HepG2 (cell line): ENCODE measurements around the gene PLCB4. TPM values are rescaled to one million over a fixed set of nuclear protein-coding genes. Genes with fewer than 3 reads are reported as not detected.

ENCODE experiments used
- ATAC-seq: fragments of 200-7000 bp; cut with Tn5 transposase; 3 replicates; pipeline ENCODE4 v1.9.1; 2020; ENCODE audit warnings: mild to moderate bottlenecking, moderate library complexity
- BruUV-seq: library from RNA; stranded (reverse); fragments of 400-500 nt; replicated peaks from 2 replicates; lab custom pipeline; 2021; lab: Mats Ljungman, UMichigan
- CTCF ChIA-PET: fragments of 300-600 bp; formaldehyde crosslinking; extraction: SDS; loops from one replicate; lab custom pipeline; 2021; ENCODE audit warnings: low total read pairs, inconsistent platforms, low intra/inter-chr PET ratio; lab: Yijun Ruan, JAX
- POLR2A ChIA-PET: fragments of 350-600 bp; sonication (Branson Sonifier 250); formaldehyde crosslinking; loops from one replicate; lab custom pipeline; 2020; ENCODE audit warnings: antibody characterized with exemption, inconsistent platforms; lab: Yijun Ruan, JAX
- DNase-seq: peaks from one replicate; pipeline ENCODE4 v3.0.0-alpha.2; 2015; ENCODE audit warnings: low spot score
- FAIRE-seq: peaks from 3 replicates; lab custom pipeline; 2011; peaks lifted over from hg19 to GRCh38; lab: Jason Lieb, UNC
- H2AFZ ChIP-seq: one replicate; pipeline ENCODE4 v1.6.1; 2011; ENCODE audit warnings: low read length, inconsistent platforms
- H3K27ac ChIP-seq: fragments of 300-600 bp; 3 replicates; pipeline ENCODE4 v1.8.0; 2011; ENCODE audit warnings: mixed run types, mild to moderate bottlenecking, mixed read lengths, low read length, inconsistent platforms; ENCODE audit not compliant: insufficient read depth; ENCODE audit errors: extremely low read length
- H3K27me3 ChIP-seq, 2 experiments: fragments of 200-600 bp in 1 of 2; 2 replicates in 1 of 2; 3 replicates in 1 of 2; pipeline versions ENCODE4 v1.6.0 to v1.8.0; 2011; ENCODE audit warnings: low read length in 2 of 2, mild to moderate bottlenecking in 2 of 2, moderate library complexity in 2 of 2, inconsistent platforms in 1 of 2; ENCODE audit not compliant: insufficient read depth in 2 of 2, control insufficient read depth in 1 of 2
- H3K36me3 ChIP-seq, 2 experiments: fragments of 200-600 bp in 1 of 2; replicated peaks in 1 of 2; 2 replicates in 1 of 2; 3 replicates in 1 of 2; pipeline versions ENCODE4 v1.5.1 to v1.8.0; 2011; ENCODE audit warnings: low read length in 2 of 2, inconsistent platforms in 1 of 2; ENCODE audit not compliant: insufficient read depth in 2 of 2, control insufficient read depth in 1 of 2
- H3K4me1 ChIP-seq: 2 replicates; pipeline ENCODE4 v1.5.1; 2012; ENCODE audit warnings: low read length, inconsistent platforms; ENCODE audit not compliant: insufficient read depth
- H3K4me2 ChIP-seq: 2 replicates; pipeline ENCODE4 v1.6.0; 2011; ENCODE audit warnings: low read depth, low read length, inconsistent platforms
- H3K4me3 ChIP-seq, 3 experiments: fragments of 200-600 bp in 1 of 3; sonication (generic), shearing (Covaris generic) in 1 of 3; replicated peaks in 1 of 3; 2 replicates each; pipeline ENCODE4 v1.5.1; 2011 to 2016; ENCODE audit warnings: low read length in 3 of 3, inconsistent platforms in 2 of 3, low read depth in 2 of 3, mild to moderate bottlenecking in 2 of 3, control low read depth in 1 of 3, mixed read lengths in 1 of 3; ENCODE audit not compliant: insufficient read depth in 1 of 3
- H3K79me2 ChIP-seq: one replicate; pipeline ENCODE4 v1.6.1; 2011; ENCODE audit warnings: low read length, inconsistent platforms; ENCODE audit not compliant: insufficient read depth
- H3K9ac ChIP-seq: 2 replicates; pipeline ENCODE4 v1.6.0; 2011; ENCODE audit warnings: mild to moderate bottlenecking, low read depth, low read length, inconsistent platforms; ENCODE audit not compliant: insufficient read depth
- H3K9me3 ChIP-seq: 2 replicates; pipeline ENCODE4 v1.5.1; 2012; ENCODE audit warnings: mild to moderate bottlenecking, low read length
- H4K20me1 ChIP-seq: 2 replicates; pipeline ENCODE4 v1.6.0; 2011; ENCODE audit warnings: inconsistent platforms, mild to moderate bottlenecking, low read length, moderate library complexity; ENCODE audit not compliant: insufficient read depth
- ATF3 ChIP-seq: sonication (generic); formaldehyde crosslinking; IDR thresholded peaks from 2 replicates; pipeline ENCODE4 v1.4.0; 2020; ENCODE audit warnings: missing genetic modification reagents
- FOXA3 ChIP-seq: IDR thresholded peaks from 2 replicates; pipeline ENCODE4 v1.6.1; 2016; ENCODE audit warnings: missing genetic modification reagents, missing compliant biosample characterization
- MTF2 ChIP-seq: sonication (generic); formaldehyde crosslinking; IDR thresholded peaks from 2 replicates; pipeline ENCODE4 v1.5.0; 2020; ENCODE audit warnings: missing genetic modification reagents, borderline replicate concordance
- NAIF1 ChIP-seq: sonication (generic); formaldehyde crosslinking; IDR thresholded peaks from 2 replicates; pipeline ENCODE4 v1.5.0; 2020; ENCODE audit warnings: mild to moderate bottlenecking, missing genetic modification reagents, borderline replicate concordance
- PRDM4 ChIP-seq: sonication (generic); formaldehyde crosslinking; IDR thresholded peaks from 2 replicates; pipeline ENCODE4 v1.9.0; 2021; ENCODE audit warnings: missing genetic modification reagents, borderline replicate concordance
- RBAK ChIP-seq: sonication (generic); formaldehyde crosslinking; IDR thresholded peaks from 2 replicates; pipeline ENCODE4 v1.5.1; 2020; ENCODE audit warnings: mild to moderate bottlenecking, missing genetic modification reagents
- REL ChIP-seq: sonication (generic); formaldehyde crosslinking; conservative IDR thresholded peaks from 2 replicates; pipeline ENCODE4 v1.8.0; 2022; ENCODE audit warnings: mild to moderate bottlenecking, missing genetic modification reagents, moderate library complexity
- RNF219 ChIP-seq: sonication (generic); formaldehyde crosslinking; IDR thresholded peaks from 2 replicates; pipeline ENCODE4 v1.5.0; 2020; ENCODE audit warnings: mild to moderate bottlenecking, missing genetic modification reagents
- RORA ChIP-seq: sonication (generic); formaldehyde crosslinking; IDR thresholded peaks from 2 replicates; pipeline ENCODE4 v1.5.0; 2020; ENCODE audit warnings: mild to moderate bottlenecking, missing genetic modification reagents, moderate library complexity
- XBP1 ChIP-seq: sonication (generic); formaldehyde crosslinking; IDR thresholded peaks from 2 replicates; pipeline ENCODE4 v1.5.0; 2020; ENCODE audit warnings: missing genetic modification reagents
- ZNF12 ChIP-seq: sonication (generic); formaldehyde crosslinking; IDR thresholded peaks from 2 replicates; pipeline ENCODE4 v1.5.0; 2020; ENCODE audit warnings: missing genetic modification reagents
- ZNF546 ChIP-seq: sonication (generic); formaldehyde crosslinking; conservative IDR thresholded peaks from 2 replicates; pipeline ENCODE4 v1.8.1; 2023; ENCODE audit warnings: mild to moderate bottlenecking, missing genetic modification reagents
- ZNF646 ChIP-seq: sonication (generic); formaldehyde crosslinking; IDR thresholded peaks from 2 replicates; pipeline ENCODE4 v1.9.0; 2021; ENCODE audit warnings: mild to moderate bottlenecking, missing genetic modification reagents
- WGBS: methylation state at CpG from one replicate; pipeline ENCODE4 v1.1.6; 2017; ENCODE audit warnings: low lambda C conversion rate; 5-methylcytosine and 5-hydroxymethylcytosine counted together
- in situ Hi-C: cut with HindIII; loops from 2 replicates; pipeline ENCODE4 v1.10.0; 2017; ENCODE audit warnings: low pct_unique_long_range_greater_than_20kb; ENCODE audit not compliant: extremely low pct_ligation_motif_present
- intact Hi-C: fragments of 100-400 bp; cut with micrococcal nuclease; formaldehyde crosslinking; loops from one replicate; pipeline ENCODE4 v1.10.0; 2022; ENCODE audit not compliant: unreplicated experiment
- polyA plus RNA-seq, 8 experiments: library from polyadenylated mRNA; depleted of rRNA in 3 of 8; stranded (reverse) in 7 of 8; unstranded in 1 of 8; fragments of >200 nt; fragmentation: Illumina TruSeq in 4 of 8; extraction: Trizol in 4 of 8; gene quantifications; 2 replicates each; pipeline versions ENCODE4 v1.2.1 to v1.2.3, GENCODE V29; 2011 to 2016; ENCODE audit warnings: low read depth in 4 of 8, missing spikeins in 1 of 8, mixed read lengths in 1 of 8; ENCODE audit not compliant: insufficient read depth in 1 of 8
- total RNA-seq, 5 experiments: library from RNA; depleted of rRNA; stranded (reverse); fragments of >200 nt; fragmentation: Illumina TruSeq; extraction: Trizol; gene quantifications; 2 replicates each; pipeline ENCODE4 v1.2.3, GENCODE V29; 2016; ENCODE audit warnings: low read depth in 1 of 5

Gene PLCB4
- total and polyA plus RNA-seq, 2 of the 13 experiments (the other 11 are each of a cell fraction or from before 2014, with no cell fraction given) = 0.01 TPM; not detected in 1

- Histone ChIP-seq H2AFZ (no peak overlapping the region), H3K27me3 (no peaks in the 10 kb centered on the region), H3K36me3 (no peaks in the 10 kb centered on the region), H4K20me1 (no peaks in the 10 kb centered on the region), H3K9ac (no peak overlapping the region), H3K4me3 (no peak overlapping the region), H3K79me2 (no peaks in the 10 kb centered on the region), H3K4me1 (no peaks in the 10 kb centered on the region), H3K27ac (no peak overlapping the region), H3K4me2 (no peak overlapping the region), H3K9me3 (peaks cover 12% of the 10 kb centered on the region)
- TF ChIP-seq RORA (CRISPR knock-in tag) = no peak
- TF ChIP-seq ZNF646 (CRISPR knock-in tag) = no peak
- no peak for TF ChIP-seq PRDM4 (CRISPR knock-in tag)
- TF ChIP-seq RBAK (CRISPR knock-in tag) = no peak
- TF ChIP-seq ATF3 (CRISPR knock-in tag) = no peak
- no peak for TF ChIP-seq ZNF546 (CRISPR knock-in tag)
- no peak for TF ChIP-seq NAIF1 (CRISPR knock-in tag)
- no peak for TF ChIP-seq MTF2 (CRISPR knock-in tag)
- TF ChIP-seq ZNF12 (CRISPR knock-in tag) = no peak
- no peak for TF ChIP-seq REL (CRISPR knock-in tag)
- TF ChIP-seq RNF219 (CRISPR knock-in tag) = no peak
- TF ChIP-seq XBP1 (CRISPR knock-in tag) = no peak
- no peak for TF ChIP-seq FOXA3 (CRISPR knock-in tag)
- POLR2A ChIA-PET = no interaction called here
- intact Hi-C loops = no loop called here
- WGBS = 13% methylated on average over 3 of the region's 3 CpGs
- ATAC-seq (no peak), DNase-seq (no peak), FAIRE-seq (no peak)
- CTCF ChIA-PET = no interaction called here
- in situ Hi-C loops = no loop called here
- no TSS peak for BruUV-seq
Observed at GRCh38 chr20:9148291-9148690, 79.4 kb downstream of the PLCB4 start.
